GM19324 (cell line): ENCODE data around the gene FMOD.
"Not testable (repeated sequence)": the region's sequence is repeated elsewhere in the genome, so short reads cannot be mapped to it uniquely, and the experiment has no call there.

Experiments used
- ATAC-seq: cut with Tn5 transposase; IDR thresholded peaks from one replicate; pipeline ENCODE4 v1.9.1; 2021; ENCODE audit warnings: mild to moderate bottlenecking, moderate library complexity; ENCODE audit not compliant: unreplicated experiment, low FRiP score

The FMOD gene

DNA sequence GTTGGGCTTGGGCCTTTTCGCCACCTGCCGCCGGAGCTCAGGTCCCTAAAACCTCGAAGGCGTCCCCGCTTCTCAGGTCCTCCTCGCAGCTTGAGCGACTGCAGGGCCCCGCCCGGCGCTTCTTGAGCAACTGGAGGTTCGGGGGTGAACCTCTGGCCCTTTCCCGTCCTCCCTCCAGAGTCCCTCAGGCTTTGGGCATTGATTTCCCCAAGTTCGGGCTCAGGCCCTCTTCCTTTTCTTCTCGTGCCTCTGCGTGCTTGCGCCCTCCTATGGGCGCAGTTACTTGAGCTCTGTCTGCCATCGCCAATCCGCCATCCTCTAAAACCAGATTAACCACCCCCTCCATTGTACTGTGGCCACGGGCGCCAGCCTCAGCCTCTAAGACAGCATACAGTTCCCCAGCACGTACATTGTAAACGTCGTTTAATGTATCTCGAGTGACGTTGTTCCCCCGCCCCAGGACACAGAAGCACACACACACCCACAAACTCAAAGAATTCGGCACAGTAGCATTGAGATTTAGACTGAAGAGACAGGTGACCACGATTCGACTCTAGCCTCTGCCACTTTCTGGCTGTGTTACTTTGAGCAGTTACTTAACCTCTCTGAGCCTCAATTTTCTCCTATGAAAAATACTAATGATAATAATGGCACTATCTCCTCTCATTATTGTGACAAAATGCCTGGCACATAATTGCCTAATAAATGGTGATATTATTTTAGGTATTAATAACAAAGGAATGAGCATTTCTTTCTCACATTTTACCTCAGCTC lies 23.1 kb downstream of the FMOD start:
- peak; percentile 26 for ATAC-seq

DNA sequence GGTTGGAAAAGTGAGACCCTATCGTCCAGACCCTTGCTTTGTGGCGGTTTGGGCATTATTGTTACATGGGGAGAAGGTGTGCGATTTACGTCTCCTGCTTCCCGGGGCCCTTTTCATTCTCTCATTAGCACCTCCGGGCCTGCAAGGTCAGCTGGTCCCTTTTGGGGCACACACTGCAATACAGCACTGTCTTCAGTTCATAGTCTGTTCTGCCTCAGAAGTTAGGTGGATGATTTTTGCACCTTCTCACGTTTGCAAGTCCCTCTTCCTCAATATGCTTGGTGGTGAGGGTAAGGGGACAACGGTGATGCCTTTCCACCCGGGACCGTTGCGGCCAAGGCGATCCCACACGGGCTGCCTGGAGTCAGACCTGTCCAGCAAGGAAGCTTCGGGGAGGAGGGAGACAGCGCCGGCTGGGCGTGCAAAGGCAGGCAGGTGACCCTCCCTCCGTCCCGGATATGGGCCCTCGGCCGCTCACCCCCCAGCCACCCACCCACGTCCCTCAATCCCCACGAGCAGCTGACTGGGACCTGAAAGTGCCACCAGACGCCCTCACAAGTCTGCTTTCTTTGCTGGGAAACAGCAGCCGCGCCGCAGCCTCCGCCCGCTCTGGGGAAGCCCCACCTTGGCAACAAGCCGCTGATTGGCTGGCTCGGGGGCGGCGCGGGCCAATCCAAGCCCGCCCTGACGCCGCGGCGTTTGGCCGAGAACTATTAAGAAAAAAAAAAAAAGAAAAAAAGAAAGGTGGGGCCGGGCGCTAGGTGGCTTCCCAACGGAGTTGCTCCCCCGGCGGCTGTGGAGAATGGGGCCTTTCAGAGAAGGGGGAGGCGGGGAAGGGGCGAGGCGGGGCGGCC lies 23.9 kb downstream of the FMOD start:
- ATAC-seq = peak; percentile 71

DNA sequence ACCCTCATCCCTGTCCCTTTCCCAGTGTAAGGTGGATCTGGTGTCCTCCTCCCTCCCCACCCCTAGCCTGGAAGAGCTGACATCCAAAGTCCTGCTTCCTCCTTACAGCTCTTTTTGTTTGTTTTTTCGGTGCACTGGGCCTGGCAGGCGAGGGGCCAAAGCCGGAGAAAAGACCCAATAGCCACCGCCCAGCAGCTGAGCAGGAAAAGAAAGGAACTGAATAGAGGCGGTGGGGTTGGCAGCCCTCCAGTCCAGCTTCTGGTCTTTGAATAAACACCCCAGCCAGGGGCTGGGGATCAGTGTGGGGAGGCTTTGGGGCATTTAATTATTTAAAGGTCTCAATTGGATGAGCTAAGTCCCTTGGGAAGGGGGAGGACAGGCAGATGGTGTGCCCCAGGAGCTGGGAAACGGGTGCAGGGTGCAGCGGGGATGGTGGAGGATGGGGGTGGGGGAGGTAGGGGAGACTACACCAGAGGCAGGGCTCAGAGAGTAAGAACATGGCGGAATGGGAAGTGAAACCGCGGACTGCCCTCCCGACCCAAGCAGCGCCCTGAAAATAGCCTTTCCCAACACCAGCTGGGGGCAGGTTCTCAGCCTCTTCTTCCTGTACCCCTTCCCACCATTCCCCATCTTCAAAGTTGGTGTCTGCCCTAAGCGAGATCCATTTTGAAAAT lies 25.4 kb downstream of the FMOD start:
- ATAC-seq = no peak

DNA sequence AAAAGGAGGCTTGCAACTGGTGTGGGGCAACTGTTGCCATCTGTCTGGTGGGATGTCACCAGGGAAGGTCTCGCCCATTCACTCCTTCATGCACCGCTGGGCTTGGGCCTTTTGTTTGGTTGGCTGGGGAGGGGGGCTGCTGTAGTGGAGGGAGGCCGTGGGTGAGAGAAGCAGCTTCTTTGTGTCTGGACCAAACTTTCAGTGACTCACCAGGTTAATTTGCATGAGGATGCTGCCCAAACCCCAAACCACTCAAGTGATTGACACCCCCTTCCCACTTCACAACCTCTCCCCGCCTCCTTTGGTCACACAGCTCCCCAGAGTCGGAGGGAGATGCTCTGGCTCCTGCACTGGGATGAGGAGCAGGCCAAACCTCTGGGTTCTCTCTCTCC lies 25.9 kb downstream of the FMOD start:
- peak; percentile 28 for ATAC-seq

DNA sequence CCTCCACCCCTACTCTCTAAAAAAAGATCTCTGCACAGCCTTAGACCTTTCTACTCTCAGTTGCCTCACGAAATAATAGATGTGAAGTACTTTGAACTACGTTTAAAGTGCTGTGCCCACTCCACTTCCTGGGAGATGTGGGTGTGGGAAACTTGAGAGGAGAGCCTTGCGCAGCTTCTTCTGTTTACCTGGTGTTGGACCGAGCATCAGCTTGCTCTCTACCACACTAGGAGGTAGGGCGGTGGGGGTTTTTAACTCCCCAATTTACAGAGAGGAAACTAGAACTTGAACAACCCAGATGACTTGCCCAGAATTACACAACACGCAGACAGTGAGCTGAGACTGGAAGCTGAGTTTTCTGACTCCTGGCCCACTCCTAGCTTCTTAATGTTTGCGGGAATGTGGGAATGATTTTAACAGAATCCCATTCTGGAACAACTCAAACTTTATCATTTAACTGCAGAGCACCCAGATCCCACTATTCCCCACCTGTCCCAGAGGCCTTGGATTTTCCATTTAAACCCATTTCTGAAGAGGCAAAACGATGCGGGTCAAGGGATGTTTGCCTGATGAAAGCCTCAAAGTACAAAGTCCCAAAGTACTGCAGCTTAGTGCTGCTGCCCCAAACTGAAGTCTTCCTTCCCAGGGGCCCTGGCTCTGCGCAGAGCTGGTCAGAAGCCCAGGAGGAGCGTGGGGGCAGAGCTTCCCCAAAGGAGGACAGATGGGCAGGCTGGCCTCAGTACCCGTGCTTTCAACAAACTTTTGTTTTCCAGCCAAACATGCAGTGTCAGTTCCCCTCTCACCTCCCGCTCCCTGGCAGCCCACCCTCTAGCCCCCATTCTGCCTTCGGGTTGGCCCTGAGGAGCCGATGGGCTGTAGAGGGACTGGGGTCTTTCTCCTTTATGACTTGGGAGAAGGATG lies 26.6 kb downstream of the FMOD start:
- ATAC-seq = no peak

DNA sequence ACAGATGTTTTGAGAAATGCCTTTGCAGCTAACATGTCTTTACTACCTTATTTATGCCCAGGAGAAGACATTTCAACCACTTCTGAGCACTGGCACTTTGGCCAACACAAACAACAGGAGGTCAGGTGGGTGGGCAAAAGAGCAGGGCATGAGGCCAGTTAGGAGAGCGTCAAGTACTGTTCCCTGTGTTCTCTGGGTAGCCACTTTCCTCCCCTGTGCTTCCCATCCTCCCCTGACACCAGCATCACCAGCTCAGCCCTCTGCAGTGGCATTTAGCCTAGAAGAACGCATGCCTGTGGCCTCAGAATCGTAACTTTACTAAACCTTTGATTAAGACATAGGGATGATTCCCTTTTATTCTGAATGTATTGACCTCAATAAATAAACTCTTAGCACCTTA lies 27.3 kb downstream of the FMOD start:
- no peak for ATAC-seq

GRCh38 chr1:203322500-203323179 lies 28.3 kb downstream of the FMOD start:
- ATAC-seq = no peak

DNA sequence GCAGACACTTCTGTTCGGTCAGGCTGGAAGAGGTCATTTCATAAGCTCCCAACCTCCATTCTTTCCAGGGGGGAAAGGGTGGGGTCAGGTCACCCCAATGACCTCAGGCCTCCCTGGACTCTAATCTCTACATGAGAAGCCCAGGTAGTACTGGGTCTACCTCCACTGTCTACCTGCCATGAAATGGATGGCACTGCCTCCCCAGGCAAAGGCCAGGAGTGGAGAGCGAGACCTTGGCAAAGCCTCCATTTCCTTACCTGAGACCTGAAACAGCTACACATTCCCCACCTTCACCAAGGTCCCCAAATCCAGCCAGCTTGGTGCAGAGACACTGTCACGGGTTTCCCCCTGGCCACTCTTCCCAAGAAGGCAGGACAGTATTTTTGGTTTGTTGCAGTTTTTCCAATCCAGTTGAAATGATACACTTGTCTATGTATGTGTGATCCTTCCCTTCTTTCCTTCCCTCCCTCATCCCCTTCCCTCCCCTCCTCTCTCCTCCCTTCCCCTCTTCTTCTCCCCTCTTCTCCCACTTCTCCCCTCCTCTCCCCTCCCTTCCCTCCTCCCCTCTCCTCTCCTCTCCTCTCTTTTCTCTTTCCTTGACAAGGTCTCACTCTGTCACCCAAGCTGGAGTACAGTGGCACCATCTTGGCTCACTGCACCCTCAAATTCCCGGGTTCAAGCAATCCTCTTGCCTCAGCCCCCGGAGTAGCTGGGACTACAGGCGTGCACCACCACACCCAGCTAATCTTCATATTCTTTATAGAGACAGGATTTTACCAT lies 29.5 kb downstream of the FMOD start:
- no peak for ATAC-seq

DNA sequence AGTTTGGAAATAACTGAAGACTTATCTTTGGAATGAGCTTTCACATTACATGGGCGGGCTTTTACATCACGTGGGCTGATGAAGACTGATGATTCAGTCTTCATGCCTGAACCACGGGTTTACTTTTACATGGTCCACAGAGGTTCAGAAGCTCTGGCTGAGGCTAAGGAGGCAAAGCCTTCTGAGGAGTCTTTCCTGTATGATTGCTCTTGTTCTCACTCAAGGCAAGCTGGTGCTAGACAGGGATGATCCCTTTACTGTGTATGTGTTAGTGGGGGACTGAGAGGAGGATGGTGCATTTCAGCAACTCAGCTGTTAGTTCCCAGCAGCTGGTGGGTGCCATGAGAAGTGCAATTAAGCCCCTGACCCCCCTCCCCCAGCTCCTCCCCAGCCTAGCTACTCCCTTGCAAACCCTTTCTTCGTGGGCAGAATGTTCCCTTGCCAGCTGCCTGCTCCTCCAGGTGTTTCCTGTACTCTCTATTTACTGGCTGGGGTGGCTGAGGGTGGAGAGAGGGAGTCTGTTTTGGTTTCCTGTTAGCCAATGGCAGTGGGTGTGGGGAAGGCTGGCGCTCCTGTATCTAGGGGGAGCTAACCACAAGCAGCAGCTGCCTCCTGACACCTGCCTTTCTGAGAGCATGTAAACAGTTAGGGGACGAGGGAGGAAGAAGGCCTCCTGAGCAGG lies 30.2 kb downstream of the FMOD start:
- peak; percentile 61 for ATAC-seq

GRCh38 chr1:203318229-203318517 lies 32.7 kb downstream of the FMOD start:
- ATAC-seq = no peak

- ATAC-seq = no peak
Measured at GRCh38 chr1:203317429-203318228, 33.3 kb downstream of the FMOD start.

DNA sequence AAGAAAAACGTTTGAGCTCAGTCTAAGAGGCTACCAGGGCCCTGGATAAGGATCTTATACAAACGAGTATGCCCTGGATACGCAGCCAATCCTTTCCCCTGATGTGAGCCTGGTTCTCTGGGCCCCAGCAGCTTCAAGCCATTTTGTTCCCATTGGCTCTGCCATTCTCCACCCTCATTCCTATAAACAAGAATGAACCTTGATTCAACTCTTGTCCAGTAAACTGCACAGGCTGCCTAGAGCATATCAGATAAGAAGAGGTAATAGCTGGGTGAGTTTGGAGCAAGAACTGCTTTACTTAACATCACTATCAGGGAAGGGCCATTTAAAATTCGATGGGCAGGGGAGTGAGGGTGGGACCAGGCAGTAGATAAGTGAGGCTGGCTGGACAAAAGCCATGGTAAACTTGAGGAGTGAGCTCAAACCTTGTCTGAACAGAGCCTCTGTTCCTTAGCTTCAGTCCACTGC lies 34.3 kb downstream of the FMOD start:
- no peak for ATAC-seq

DNA sequence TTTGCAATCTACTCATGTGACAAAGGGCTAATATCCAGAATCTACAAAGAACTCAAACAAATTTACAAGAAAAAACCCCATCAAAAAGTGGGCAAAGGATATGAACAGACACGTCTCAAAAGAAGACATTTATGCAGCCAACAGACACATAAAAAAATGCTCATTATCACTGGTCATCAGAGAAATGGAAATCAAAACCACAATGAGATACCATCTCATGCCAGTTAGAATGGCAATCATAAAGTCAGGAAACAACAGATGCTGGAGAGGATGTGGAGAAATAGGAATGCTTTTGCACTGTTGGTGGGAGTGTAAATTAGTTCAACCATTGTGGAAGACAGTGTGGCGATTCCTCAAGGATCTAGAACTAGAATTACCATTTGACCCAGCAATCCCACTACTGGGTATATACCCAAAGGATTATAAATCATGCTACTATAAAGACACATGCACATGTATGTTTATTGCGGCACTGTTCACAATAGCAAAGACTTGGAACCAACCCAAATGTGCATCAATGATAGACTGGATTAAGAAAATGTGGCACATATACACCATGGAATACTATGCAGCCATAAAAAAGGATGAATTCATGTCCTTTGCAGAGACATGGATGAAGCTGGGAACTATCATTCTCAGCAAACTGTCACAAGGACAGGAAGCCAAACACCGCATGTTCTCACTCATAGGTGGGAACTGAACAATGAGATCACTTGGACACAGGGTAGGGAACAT lies 36.7 kb downstream of the FMOD start:
- ATAC-seq = not testable (repeated sequence)

DNA sequence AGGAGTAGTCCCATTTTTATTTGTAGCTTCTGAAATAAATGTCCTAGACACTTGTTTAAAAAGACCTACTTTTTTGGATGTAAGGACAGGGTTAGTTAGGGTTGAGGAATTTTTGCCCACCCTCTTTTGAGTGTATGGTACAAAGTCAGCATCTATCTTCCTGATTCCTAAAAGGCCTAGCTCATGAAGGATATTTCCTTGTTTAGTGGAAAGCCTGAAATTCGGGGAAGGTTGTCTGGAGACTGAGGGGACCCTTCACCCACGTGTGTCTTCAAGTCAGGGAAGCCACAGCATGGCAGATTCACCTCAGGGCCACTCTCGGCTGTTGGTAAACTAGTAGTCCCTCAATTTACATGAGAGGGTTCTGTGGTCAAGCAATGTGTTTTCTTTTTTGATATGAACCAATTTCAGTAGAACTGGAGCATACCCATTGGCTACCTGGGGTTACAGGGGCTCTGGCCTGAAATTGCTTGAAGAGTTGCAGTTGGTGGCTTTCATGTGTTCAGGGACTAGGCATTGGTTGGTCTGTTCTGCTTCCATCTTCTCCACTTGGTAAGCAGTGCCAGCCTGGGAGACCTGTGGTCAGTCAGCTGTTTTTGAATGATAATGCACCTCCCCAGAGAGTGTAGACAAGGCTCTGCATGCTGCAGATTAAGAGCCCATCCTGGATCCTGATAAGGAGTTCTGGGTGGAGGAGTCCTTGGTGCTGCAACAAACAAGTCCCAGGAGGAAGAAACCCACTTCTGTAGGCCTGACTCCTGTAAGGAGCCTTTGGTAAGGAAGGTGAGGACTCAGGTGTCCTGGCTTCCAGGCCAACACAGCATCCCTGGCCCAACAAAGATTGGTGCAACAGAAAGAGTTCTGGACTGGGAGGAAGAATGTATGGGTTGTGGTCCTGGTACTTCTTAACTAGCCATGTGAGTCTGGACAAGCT lies 39.3 kb downstream of the FMOD start:
- no peak for ATAC-seq

GRCh38 chr1:203308923-203309331 lies 42.0 kb downstream of the FMOD start:
- ATAC-seq = no peak
